ENCODE results near the gene FOXA1. TPM values are rescaled to one million over a fixed set of nuclear protein-coding genes. Genes with fewer than 3 reads are reported as not detected.

Gene FOXA1
- total RNA-seq, 1 experiment from 2014 or later, result 0.07 TPM

DNA sequence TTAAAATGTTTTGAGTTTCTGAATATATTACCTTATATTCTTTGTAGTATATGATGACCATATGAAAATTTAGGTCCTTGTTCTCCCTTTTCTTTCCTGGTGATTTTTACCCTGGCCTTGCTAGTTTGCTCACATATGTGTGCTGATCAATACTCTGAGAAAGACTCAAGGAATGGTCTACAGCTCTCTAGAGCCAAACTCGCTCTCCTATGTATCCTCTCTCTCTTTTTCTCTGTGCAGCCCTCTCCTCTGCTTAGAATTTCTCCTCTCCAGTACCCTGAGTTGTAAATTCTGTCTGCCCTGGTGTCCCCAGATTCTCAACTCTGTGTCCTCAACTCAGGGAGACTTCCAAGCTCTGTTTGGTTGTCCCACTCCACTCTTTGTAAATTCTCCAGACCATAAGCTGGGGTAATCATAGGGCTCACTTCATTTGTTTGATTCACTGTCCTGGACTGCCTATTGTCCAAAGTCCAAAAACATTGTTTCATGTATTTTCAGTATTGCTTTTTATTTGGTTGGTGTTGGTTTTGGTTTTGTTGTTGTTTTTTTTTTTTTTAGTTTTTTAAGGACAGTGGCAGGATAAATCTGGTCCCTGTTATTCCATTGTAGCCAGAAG lies 41.0 kb downstream of the FOXA1 start:
- Mint-ChIP-seq H3K36me3 (ENCODE audit: insufficient read depth in 1 of 3, low read depth in 3 of 3) (peaks cover 9 to 25% (median 22%) of the 10 kb centered on the region in 3 experiments), H3K4me1 (no peaks in the 10 kb centered on the region), H3K4me3 (no peak overlapping the region), H3K27me3 (ENCODE audit: low read depth) (no peaks in the 10 kb centered on the region; the same call in 1 of the 2 replicates), H3K27ac (no peak overlapping the region), H3K9me3 (peaks cover 30 to 31% of the 10 kb centered on the region in 2 experiments)
- H3K4me2 ChIP-seq (ENCODE audit: insufficient read depth, insufficient read length, low read length), result no peak overlapping the region
- H2BK15ac ChIP-seq (ENCODE audit: low read depth, low read length), result no peak overlapping the region
- H3K27ac ChIP-seq (ENCODE audit: insufficient read length, low read depth, low read length), result no peak overlapping the region
- H3K27me3 ChIP-seq (ENCODE audit: insufficient read depth, low read length), result no peaks in the 10 kb centered on the region
- H3K14ac ChIP-seq (ENCODE audit: insufficient read depth, low read length), result no peak overlapping the region
- H2AFZ ChIP-seq (ENCODE audit: low read length), result no peak overlapping the region
- H2BK20ac ChIP-seq (ENCODE audit: low read depth, low read length, poor library complexity, severe bottlenecking), result no peak overlapping the region
- H3K18ac ChIP-seq (ENCODE audit: insufficient read length, low read depth, low read length), result no peak overlapping the region
- no peak overlapping the region for H4K8ac ChIP-seq (replicated peaks; ENCODE audit: insufficient read length, low read depth, low read length)
- no peaks in the 10 kb centered on the region for H3K79me2 ChIP-seq (ENCODE audit: insufficient read depth, low read length)
- WGBS (ENCODE audit: extremely low coverage, insufficient read length, low lambda C conversion rate), result no CpG with 5 or more reads among the region's 1 CpG
- no peak overlapping the region for H3K23ac ChIP-seq (ENCODE audit: insufficient read length, low read depth, low read length)
- H3T11ph ChIP-seq (ENCODE audit: low read length), result no peak overlapping the region
- H3K4me1 ChIP-seq (ENCODE audit: insufficient read depth, low read length), result no peaks in the 10 kb centered on the region
- TF ChIP-seq, protein P1, sequence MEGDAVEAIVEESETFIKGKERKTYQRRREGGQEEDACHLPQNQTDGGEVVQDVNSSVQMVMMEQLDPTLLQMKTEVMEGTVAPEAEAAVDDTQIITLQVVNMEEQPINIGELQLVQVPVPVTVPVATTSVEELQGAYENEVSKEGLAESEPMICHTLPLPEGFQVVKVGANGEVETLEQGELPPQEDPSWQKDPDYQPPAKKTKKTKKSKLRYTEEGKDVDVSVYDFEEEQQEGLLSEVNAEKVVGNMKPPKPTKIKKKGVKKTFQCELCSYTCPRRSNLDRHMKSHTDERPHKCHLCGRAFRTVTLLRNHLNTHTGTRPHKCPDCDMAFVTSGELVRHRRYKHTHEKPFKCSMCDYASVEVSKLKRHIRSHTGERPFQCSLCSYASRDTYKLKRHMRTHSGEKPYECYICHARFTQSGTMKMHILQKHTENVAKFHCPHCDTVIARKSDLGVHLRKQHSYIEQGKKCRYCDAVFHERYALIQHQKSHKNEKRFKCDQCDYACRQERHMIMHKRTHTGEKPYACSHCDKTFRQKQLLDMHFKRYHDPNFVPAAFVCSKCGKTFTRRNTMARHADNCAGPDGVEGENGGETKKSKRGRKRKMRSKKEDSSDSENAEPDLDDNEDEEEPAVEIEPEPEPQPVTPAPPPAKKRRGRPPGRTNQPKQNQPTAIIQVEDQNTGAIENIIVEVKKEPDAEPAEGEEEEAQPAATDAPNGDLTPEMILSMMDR (conservative IDR thresholded peaks at IDR 0.05), result no peak
- H3K56ac ChIP-seq (ENCODE audit: insufficient read length, low read depth, low read length), result no peak overlapping the region
- no peak overlapping the region for H4K91ac ChIP-seq (ENCODE audit: insufficient read length, low read depth, low read length)
- no peak for DNase-seq
- H3K9me3 ChIP-seq (ENCODE audit: control insufficient read depth, low read depth, low read length), result no peaks in the 10 kb centered on the region
- H3K9ac ChIP-seq (ENCODE audit: extremely low read depth, insufficient read length, low read length), result no peak overlapping the region
- no peaks in the 10 kb centered on the region for H3K79me1 ChIP-seq (ENCODE audit: insufficient read depth, low read depth, low read length, poor library complexity, severe bottlenecking)
- no peaks in the 10 kb centered on the region for H3K23me2 ChIP-seq (ENCODE audit: insufficient read length, low read depth, low read length, poor library complexity, severe bottlenecking)
- H4K5ac ChIP-seq (ENCODE audit: insufficient read length, low read depth, low read length), result no peak overlapping the region
- H4K20me1 ChIP-seq (ENCODE audit: control insufficient read depth, insufficient read depth, insufficient read length), result no peaks in the 10 kb centered on the region
- no peak overlapping the region for H2BK12ac ChIP-seq (ENCODE audit: insufficient read length, low read depth, low read length)
- H2AK5ac ChIP-seq (ENCODE audit: insufficient read length, low read length), result no peak overlapping the region
- H3K4ac ChIP-seq (ENCODE audit: low read depth, low read length), result no peak overlapping the region
- no peak overlapping the region for H2BK120ac ChIP-seq (ENCODE audit: low read depth, low read length, poor library complexity, severe bottlenecking)
- H2BK5ac ChIP-seq (ENCODE audit: insufficient read length, low read length), result no peak overlapping the region
